ENCODE measurements around the gene GPR31.

GPR31 gene

GRCh38 chr6:167125855-167126349 is 31.9 kb downstream of the GPR31 start:
- peaks cover 11% of the 10 kb centered on the region for H3K4me1 ChIP-seq (ENCODE audit: insufficient read depth, low read length, severe bottlenecking)
- no peak overlapping the region for H3K9ac ChIP-seq (ENCODE audit: low read length)
- H3K4me2 ChIP-seq (ENCODE audit: low read length): no peak overlapping the region
- no peaks in the 10 kb centered on the region for H3K9me3 ChIP-seq (ENCODE audit: low read length)
- 0 out of 2 replicates have a peak, but pooled peaks cover 11% of the 10 kb centered on the region for H3K27me3 ChIP-seq (ENCODE audit: insufficient read depth, low read length)
- TF ChIP-seq CTCF (IDR thresholded peaks at IDR 0.05; ENCODE audit: low read length) (no peak), EZH2 (IDR thresholded peaks at IDR 0.05; ENCODE audit: borderline replicate concordance, low read length) (no peak)
- H3F3A ChIP-seq (ENCODE audit: insufficient read depth, low read length): no peaks in the 10 kb centered on the region
- no peaks in the 10 kb centered on the region for H3K79me2 ChIP-seq (ENCODE audit: insufficient read depth, low read length)
- H2AFZ ChIP-seq (ENCODE audit: low read length): no peak overlapping the region
- no peaks in the 10 kb centered on the region for H4K20me1 ChIP-seq (ENCODE audit: insufficient read depth, low read length)
- no peaks in the 10 kb centered on the region for H3K9me2 ChIP-seq (ENCODE audit: low read depth, low read length)
- no peak overlapping the region for H3K4me3 ChIP-seq (ENCODE audit: low read depth, low read length, poor library complexity, severe bottlenecking)
- no peak overlapping the region for H3K27ac ChIP-seq (ENCODE audit: low read depth, low read length, poor library complexity, severe bottlenecking)
- H3K36me3 ChIP-seq (ENCODE audit: insufficient read depth, low read length): no peaks in the 10 kb centered on the region

GRCh38 chr6:167125410-167125809 is 32.4 kb downstream of the GPR31 start:
- H3F3A ChIP-seq (ENCODE audit: insufficient read depth, low read length): no peaks in the 10 kb centered on the region
- H2AFZ ChIP-seq (ENCODE audit: low read length): no peak overlapping the region
- no peak overlapping the region for H3K9ac ChIP-seq (ENCODE audit: low read length)
- no peak overlapping the region for H3K4me3 ChIP-seq (ENCODE audit: low read depth, low read length, poor library complexity, severe bottlenecking)
- H4K20me1 ChIP-seq (ENCODE audit: insufficient read depth, low read length): no peaks in the 10 kb centered on the region
- TF ChIP-seq EZH2 (IDR thresholded peaks at IDR 0.05; ENCODE audit: borderline replicate concordance, low read length) (no peak), CTCF (IDR thresholded peaks at IDR 0.05; ENCODE audit: low read length) (no peak)
- peaks cover 11% of the 10 kb centered on the region; the same call in 1 of the 2 replicates for H3K27me3 ChIP-seq (ENCODE audit: insufficient read depth, low read length)
- H3K36me3 ChIP-seq (ENCODE audit: insufficient read depth, low read length): no peaks in the 10 kb centered on the region
- H3K4me1 ChIP-seq (ENCODE audit: insufficient read depth, low read length, severe bottlenecking): peaks cover 6% of the 10 kb centered on the region
- H3K9me2 ChIP-seq (ENCODE audit: low read depth, low read length): no peaks in the 10 kb centered on the region
- no peak overlapping the region for H3K4me2 ChIP-seq (ENCODE audit: low read length)
- no peaks in the 10 kb centered on the region for H3K9me3 ChIP-seq (ENCODE audit: low read length)
- H3K27ac ChIP-seq (ENCODE audit: low read depth, low read length, poor library complexity, severe bottlenecking): no peak overlapping the region
- no peaks in the 10 kb centered on the region for H3K79me2 ChIP-seq (ENCODE audit: insufficient read depth, low read length)

GRCh38 chr6:167124753-167125152 is 33.0 kb downstream of the GPR31 start:
- Histone ChIP-seq H3K27me3 (ENCODE audit: insufficient read depth, low read length) (peaks cover 11% of the 10 kb centered on the region; the same call in 1 of the 2 replicates), H3F3A (ENCODE audit: insufficient read depth, low read length) (no peaks in the 10 kb centered on the region), H3K4me3 (ENCODE audit: low read depth, low read length, poor library complexity, severe bottlenecking) (no peak overlapping the region), H3K27ac (ENCODE audit: low read depth, low read length, poor library complexity, severe bottlenecking) (no peak overlapping the region), H3K9me2 (ENCODE audit: low read depth, low read length) (no peaks in the 10 kb centered on the region), H3K9ac (ENCODE audit: low read length) (no peak overlapping the region), H3K9me3 (ENCODE audit: low read length) (0 out of 2 replicates have a peak, but pooled peaks cover 2% of the 10 kb centered on the region), H3K36me3 (ENCODE audit: insufficient read depth, low read length) (no peaks in the 10 kb centered on the region; the same call in 1 of the 2 replicates), H2AFZ (ENCODE audit: low read length) (no peak overlapping the region), H3K4me1 (ENCODE audit: insufficient read depth, low read length, severe bottlenecking) (no peaks in the 10 kb centered on the region), H4K20me1 (ENCODE audit: insufficient read depth, low read length) (no peaks in the 10 kb centered on the region), H3K79me2 (ENCODE audit: insufficient read depth, low read length) (no peaks in the 10 kb centered on the region), H3K4me2 (ENCODE audit: low read length) (no peak overlapping the region)
- TF ChIP-seq CTCF (IDR thresholded peaks at IDR 0.05; ENCODE audit: low read length): no peak
- no peak for TF ChIP-seq EZH2 (IDR thresholded peaks at IDR 0.05; ENCODE audit: borderline replicate concordance, low read length)

All from OCI-LY1 (cell line).